ENCODE data around the gene SLC35E4.

GRCh38 chr22:30628491-30628890 is 7.1 kb upstream of the SLC35E4 start:
- TF ChIP-seq CTCF (IDR thresholded peaks at IDR 0.05), result no peak
- no peak for TF ChIP-seq POLR2A (IDR thresholded peaks at IDR 0.05)

Data from uterus (tissue), 2 donors.